NOMO-1 treated with dmso at 0.1 percent for 144 hours (cell line): ENCODE results near the gene DCP2.
A peak's percentile ranks its signal among the peaks of the same experiment; 100 is the strongest.
"Not testable (repeated sequence)": the region's sequence is repeated elsewhere in the genome, so short reads cannot be mapped to it uniquely, and the experiment has no call there.

Experiments
- DNase-seq: peaks from one replicate; lab custom pipeline; 2025; ENCODE audit not compliant: unreplicated experiment; lab: John Stamatoyannopoulos, UW

The DCP2 gene

DNA sequence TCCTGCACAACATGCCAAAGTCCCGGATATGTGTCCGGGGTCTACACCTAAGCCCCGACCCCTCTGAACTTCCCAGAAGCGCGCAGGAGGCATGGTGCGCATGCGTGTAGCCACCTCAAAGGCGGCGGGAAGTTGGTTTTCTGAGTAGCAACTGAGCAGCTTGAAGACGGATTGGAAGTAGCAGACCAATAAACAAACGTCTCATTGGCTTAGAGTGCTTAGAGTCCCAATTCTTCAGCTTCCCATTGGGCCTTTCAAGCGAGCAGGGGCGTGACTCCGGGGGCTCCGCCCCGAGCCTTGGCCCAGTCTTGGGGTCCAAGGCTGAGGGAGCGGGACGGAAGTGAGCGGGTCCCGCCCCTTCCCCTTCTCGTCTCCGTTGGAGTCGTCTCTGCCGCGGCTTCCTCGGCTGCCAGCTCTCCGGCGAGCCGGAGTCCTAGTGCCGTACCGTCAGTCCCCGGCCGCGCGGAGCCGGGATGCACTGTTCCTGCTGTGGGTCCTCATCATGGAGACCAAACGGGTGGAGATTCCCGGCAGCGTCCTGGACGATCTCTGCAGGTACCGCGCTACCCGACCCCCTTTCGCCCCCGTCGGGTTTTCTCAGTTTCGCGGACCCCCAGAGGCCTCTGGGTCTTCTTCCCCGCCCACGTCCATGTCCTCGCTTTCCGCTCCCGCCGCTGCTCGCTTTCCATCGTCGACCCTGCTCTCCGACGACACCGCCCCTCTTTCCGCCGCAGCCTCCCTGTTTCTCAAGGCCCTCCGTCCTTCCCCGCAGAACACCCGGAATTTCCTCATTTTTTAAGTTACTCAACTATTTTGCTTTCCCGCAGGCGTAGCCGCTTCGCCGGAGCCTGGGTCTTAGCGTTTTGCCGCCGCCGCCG, at the start of gene DCP2:
DCP2 (plus strand) TSS at position 367 of the 878 bp plus-strand sequence; CDS start at position 503, 136 bp downstream.
- peak; percentile 96 for DNase-seq

DNA sequence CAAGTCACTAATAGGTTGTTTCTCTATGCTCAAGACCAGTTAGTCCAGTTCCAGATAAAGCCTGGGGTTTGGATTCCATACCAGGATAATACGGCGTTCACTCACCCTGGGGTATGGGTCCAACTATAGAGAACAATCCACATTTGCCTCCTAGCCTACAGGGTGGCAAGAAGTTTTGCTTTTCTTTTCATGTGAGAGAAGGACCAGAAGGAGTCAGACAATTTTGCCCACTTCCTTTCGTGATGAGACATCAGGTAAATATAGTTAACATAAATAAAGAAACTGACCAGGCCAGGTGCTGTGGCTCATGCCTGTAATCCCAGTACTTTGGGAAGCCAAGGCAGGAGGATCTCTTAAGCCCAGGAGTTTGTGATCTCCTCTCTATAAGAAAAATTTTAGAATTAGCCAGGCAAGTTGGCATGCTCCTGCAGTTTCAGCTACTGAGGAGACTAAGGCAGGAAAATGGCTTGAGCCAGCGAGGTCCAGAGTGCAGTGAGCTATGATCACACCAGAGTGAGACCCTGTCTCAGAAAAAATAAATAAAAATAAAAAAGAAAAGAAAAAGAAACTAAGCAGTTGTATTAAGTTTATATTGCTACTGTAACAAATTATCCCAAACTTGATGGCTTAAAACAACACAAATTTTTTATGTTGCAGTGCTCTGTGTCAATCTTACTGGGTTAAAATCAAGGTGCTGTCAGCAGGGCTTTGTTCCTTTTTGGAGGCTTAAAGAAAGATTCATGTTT, 47.1 kb upstream of the DCP2 start:
- no peak for DNase-seq

DNA sequence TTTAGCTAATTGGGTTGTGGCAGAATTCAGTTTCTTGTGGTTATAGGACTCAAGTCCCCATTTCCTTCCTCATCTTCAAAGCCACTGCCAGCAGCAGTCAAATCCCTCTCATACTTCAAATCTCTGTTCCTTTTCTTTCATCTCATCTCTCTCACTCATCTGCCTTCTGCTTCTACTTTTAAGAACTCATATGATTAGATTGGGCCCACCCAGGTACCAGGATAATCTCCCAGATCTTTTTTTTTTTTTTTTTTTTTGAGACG, 46.6 kb upstream of the DCP2 start:
- DNase-seq, result peak; percentile 91

DNA sequence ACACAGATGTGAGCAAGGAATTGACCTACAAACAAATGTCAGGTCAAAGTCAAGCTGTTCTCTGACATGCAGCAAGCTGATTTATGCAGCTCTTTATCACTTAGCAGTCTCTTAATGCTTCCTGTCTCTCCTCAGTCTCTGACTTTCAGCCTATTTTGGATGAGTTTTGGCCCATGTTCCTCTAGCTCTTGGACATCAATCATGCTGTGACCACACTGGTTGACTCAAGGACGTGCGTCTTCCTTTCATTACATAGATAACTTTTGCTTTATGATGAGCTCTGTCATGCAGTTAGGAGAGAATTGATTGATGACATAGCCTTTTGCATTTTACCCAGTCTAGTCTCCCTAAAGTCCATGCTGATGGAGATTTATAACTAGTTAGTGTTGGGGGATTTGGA, 45.1 kb upstream of the DCP2 start:
- DNase-seq, result peak; percentile 72

DNA sequence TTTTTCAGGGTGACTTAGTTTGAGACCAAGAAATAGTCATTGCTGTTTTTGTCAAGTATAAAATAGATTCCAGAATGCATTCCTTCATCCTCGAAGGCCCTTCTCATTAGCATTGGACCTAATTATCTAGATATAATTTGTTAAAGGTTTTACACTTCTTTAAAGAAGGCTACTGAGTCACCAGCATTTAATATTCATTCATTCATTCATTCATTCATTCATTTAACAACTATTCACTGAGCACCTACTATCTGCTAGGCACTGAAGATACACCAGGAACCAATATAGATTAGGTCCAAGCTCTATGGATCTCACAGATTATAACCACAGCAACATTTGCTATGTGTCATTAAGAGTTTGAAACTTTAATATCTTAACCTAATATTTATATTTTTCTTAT, 43.5 kb upstream of the DCP2 start:
- DNase-seq, result no peak

DNA sequence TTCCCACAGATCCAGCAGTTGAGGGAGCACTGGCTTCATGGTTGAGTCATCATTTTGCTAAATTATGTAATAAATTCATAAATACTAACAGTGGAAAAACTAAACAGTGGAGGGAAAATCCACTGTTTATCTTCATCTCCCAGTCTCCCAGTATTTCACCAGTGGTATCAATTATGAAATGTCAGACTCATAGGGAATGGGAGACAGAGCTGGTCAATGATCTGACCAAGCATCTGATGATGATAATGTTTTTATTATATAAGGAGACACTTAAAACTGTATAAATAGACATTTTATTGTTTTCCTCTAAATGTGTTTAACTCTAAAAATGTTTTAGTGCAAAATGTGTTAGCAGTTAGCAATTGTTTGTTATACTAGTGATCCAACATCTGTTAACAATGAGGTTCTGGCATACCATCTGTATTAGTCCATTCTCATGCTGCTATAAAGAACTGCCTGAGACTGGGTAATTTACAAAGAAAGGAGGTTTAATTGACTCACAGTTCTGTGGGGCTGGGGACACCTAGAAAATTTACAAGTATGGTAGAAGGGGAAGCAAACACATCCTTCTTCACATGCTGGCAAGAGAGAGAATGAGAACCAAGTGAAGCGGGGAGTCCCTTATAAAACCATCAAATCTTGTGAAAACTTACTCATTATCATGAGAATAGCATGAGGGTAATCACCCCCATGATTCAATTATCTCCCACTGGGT, 42.8 kb upstream of the DCP2 start:
- no peak for DNase-seq

DNA sequence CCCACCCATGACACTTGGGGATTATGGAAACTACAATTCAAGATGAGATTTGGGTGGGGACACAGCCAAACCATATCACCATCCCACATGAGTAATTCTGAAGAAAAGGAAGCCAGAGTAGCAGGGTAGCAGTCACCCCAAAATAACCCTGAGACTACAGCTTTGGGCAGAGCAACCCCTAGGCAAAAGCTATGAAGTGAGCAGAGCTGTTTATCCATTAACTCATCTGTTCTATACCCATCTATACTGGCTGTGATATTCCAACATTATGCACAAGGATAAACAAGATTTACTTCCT, 42.3 kb upstream of the DCP2 start:
- DNase-seq, result no peak

DNA sequence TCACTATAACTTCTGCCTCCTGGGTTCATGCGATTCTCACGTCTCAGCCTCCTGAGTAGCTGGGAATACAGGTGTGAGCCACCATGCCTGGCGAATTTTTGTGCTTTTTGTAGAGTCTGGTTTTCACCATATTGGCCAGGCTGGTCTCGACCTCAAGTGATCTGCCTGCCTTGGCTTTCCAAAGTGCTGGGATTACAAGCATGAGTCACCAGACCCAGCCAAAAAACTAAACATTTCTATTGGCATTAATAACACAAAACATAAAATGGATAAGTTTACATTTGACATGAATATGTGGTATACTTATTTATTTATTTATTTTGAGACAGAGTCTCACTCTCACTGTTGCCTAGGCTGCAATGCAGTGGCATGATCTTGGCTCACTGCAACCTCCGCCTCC, 40.9 kb upstream of the DCP2 start:
- DNase-seq, result no peak

DNA sequence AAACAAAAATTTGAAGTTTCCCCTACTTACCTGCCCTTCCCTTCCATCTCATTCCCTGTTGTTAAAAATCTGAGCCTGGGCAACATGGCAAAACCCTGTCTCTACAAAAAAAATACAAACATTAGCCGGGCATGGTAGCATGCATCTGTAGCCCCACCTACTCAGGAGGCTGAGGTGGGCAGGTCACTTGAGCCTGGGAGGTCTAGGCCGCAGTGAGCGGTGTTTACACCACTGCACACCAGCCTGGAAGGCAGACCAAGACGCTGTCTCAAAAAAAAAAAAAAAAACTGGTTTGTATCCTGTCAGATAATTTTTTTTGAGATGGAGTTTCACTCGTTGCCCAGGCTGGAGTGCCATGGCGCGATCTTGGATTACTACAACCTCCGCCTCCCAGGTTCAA, 38.3 kb upstream of the DCP2 start:
- no peak for DNase-seq

DNA sequence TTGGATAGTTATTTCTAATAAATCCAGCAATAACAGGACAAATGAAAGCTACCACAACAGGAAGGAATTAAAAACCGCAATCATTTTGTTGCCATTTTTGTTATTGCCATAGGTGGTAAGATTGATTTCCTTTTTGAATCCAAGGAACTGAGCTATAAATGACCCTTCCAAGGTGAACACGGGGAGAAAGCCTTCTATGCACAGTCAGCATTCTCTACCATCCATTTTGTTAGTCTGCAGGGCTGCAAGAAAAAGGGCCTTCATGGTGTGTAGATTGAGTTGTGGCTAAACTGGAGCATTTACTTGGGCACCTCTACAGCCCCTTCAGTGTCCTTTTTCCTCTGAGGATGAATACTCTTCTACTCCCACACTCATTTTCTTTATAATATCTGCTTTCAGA, 35.9 kb upstream of the DCP2 start:
- no peak for DNase-seq

DNA sequence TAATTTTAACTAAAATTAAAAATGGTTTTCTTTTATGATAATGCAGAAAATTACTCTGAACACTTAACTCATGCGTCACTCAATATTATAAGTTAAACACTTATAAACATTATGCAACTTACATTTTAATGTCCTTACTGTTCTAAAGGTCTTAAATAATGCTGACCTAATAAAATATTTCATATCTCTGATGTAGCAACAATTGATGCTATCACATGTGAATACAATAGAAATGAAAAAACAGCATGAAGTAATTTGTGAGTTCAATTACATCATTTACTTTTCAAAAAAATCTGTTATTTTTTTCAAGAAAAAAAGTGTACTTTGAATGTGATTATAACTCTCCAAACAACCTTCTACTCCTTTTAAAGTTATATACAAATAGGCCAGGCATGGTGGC, 28.1 kb upstream of the DCP2 start:
- no peak for DNase-seq

DNA sequence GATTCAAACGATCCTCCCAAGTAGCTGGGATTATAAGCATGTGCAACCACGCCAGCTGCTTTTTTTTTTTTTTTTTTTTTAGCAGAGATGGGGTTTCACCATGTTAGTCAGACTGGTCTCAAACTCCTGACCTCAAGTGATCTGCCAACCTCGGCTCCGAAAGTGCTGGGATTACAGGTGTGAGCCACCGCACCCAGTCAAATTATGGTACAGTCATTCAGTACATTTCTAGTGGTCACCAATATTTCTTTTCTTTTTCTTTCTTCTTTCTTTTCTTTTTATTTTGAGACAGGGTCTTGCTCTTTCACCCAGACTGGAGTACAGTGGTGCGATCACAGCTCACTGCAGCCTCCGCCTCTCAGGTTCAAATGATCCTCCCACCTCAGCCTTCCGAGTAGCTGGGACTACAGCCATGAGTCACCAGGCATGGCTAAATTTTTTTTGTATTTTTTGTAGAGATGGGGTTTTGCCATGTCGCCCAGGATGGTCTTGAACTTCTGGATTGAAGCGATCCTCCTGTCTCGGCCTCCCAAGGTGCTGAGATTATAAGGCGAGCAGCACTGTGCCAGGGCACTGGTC, 25.4 kb upstream of the DCP2 start:
- no peak for DNase-seq

DNA sequence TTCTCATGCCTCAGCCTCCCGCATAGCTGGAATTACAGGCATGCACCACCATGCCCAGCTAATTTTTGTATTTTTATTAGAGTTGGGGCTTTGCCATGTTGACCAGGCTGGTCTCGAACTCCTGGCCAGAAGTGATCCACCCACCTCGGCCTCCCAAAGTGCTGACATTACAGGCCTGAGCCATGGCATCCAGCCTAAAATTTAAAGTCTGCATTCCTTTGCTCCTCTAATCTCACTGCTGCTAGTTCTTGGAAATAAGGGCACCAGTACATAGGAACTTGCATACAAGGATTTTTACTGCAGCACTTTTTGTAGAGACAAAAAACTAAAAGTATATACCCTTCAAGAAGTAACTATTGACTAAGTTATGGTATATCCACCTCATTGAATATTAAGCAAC, 20.0 kb upstream of the DCP2 start:
- DNase-seq, result no peak

DNA sequence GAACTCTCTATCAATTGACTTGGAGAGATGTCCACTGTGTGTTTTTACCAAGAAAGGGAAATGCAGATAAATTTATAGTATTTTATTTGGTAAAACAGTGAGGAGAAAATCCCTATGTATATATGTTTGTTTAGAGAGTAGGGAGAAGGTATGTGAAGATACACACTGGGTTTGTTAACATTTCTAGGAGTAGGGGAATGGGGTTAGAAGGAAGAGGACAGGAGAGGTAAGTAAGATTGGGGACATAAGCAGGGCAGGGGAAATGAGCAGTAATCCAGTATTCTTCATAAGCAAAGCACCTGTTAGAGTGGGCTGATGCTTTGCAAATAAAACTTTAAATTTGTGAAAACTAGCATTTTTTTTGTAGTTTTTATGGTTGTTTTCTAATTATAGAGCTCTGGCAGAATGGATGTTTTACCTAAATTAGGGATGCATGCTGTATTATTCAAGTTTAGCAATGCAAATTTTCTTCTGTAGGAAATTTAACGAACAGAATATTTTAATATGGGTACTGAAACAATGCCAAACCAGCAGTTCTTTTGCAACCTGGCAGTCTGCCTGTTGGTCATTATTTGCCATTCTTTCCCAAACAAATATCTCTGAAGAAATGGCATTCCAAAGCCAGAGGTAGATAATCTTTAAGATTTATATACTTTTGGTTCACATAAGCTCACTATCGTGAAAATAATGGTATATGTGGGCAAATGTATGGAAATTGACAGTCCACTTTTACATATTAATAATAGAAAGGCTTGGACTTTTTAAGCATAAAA, 19.4 kb upstream of the DCP2 start:
- DNase-seq, result no peak

DNA sequence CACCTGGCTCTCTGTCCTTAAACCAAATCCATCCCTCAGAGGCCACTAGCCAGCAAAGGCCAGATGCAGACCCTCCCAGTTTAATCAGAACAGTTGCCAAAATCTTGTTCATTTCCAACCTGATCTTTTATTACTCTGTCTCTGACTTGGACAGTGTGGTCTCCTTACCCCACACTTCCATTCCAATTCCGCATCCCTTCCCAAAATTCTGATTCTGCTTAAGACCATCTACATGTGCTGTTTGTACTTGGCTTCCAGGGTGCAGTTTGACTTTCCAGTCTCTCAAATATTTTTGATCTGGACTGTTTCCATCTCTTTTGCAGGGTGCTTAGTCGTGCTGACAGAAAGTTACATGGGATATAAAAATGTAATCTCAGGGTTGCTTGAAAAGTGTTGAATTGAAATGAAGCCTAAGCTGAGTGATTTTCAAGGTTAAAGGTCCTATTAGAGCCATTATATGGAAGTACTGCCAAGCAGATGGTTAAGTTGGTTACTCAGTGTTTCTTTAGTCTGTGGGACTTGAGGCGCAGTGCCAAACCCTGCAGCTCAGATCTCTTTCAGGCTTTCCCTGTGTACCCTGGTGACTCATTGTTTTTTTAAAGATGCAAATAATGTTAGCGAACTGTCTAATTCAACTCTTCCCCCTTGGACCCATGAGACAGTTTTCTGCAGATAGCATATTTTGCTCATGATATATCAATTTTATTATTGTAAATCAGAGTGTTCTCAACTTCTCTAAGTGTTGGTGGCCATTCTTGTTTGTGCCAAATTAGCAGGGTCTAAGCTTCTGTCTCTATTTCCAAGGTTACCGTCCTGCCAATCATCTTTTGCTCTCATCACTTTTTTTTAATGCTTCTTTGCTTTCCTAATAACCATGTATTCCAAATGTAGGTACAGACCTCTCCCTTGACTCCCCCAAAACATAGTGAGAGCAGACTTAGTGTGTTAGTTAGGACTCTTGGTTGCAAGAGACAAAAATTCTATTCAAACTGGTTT, 18.2 kb upstream of the DCP2 start:
- no peak for DNase-seq

DNA sequence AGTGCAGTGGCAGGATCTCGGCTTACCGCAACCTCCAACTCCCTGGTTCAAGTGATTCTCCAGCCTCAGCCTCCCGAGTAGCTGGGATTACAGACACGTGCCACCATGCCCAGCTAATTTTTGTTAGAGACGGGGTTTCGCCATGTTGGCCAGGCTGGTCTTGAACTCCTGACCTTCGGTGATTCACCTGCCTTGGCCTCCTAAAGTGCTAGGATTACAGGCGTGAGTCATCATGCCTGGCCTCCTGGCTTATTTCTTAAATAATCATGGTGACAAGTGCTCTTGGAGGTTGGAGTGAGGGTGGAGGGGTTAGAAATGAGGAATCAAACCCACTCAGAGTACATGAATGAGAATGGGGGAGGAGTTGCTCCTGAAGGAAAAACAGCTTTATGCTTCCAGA, 16.7 kb upstream of the DCP2 start:
- DNase-seq, result not testable (repeated sequence)

DNA sequence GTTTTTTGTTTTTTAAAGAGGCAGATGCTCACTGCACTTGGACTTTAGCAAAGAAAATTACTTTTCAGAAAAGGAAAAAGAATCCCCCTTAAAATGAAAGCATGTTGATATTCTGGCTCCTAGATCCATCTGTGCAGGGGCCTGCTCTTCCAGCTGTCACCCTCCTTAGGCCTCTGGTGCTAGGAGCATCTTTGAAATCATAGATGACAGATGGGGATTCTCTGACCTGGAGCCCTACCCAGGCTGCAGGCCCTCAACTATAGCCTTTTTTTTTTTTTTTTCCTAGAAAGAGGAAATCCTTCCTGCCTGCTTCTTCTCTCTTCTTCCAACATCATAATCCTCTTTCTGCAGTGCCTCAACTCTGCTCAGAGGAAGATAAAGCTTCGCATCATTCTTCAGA, 16.3 kb upstream of the DCP2 start:
- DNase-seq, result no peak

DNA sequence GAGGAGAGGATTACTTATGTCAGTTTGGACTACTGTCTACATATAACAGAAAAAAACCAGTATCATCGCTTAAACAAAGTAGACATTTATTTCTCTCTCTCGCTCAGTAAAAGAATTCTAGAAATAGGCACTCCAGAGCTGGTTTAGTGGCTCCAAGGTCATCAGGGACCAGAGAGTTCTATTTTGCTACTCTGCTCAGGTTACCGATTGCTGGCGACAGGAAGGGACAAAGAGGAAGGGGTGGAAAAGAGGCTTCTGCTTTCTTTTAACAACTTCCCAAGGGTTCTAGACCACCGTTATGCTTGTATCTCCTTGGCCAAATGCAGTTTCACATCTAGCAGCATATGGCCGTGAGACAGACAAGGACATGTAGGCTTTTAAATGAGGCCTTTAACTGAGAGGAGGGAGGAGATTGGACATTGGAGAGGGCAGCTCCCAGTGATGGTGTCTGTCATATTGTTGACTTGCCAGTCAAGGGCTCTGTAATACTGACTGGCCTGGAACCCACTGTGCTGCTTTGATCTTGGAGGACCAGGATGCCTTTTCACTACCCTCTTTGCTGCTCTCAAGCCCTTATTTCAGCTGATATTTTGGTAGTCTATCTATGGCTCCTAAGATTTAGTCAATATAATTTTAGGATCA, 15.6 kb upstream of the DCP2 start:
- no peak for DNase-seq

DNA sequence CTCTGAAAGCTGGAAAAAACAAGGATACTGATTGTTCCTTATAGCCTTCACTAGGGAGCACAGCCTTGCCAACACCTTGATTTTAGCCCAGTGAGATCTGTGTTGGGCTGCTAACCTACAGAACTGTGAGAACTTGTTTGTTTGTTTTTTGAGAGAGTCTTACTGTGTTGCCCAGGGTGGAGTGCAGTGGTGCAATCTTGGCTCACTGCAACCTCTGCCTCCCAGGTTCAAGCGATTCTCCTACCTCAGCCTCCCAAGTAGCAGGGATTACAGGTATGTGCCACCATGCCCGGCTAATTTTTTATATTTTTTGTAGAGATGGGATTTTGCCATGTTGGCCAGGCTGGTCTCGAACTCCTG, 13.2 kb upstream of the DCP2 start:
- not testable (repeated sequence) for DNase-seq
